ENCODE measurements around the gene DNAJB9. TPM values are rescaled to one million over a fixed set of nuclear protein-coding genes. Genes with fewer than 3 reads are reported as not detected.

The DNAJB9 gene
- polyA plus RNA-seq, 2 of the 4 experiments (the other 2 are of a cell fraction), result 14.8 to 16.2 TPM

- Histone ChIP-seq H3K4me2 (no peak overlapping the region), H3K4me1 (0 out of 3 replicates have a peak, but pooled peaks cover 5% of the 10 kb centered on the region), H3K27ac (no peak overlapping the region), H3K9me3 (peaks cover 8% of the 10 kb centered on the region; the same call in 1 of the 3 replicates), H3K4me3 (no peak overlapping the region)
- no peak for TF ChIP-seq MAX (IDR thresholded peaks at IDR 0.05)
- no peak for TF ChIP-seq HOXA7 (CRISPR knock-in tag; IDR thresholded peaks at IDR 0.05)
- no peak for TF ChIP-seq PBX3 (IDR thresholded peaks at IDR 0.05)
- no peak for TF ChIP-seq POLR2A (IDR thresholded peaks at IDR 0.05; ENCODE audit: low read length)
- no peak for TF ChIP-seq KDM1A (IDR thresholded peaks at IDR 0.05; ENCODE audit: low read depth)
- no peak for TF ChIP-seq HEYL (CRISPR knock-in tag; IDR thresholded peaks at IDR 0.05)
- no peak for TF ChIP-seq ZNF302 (CRISPR knock-in tag; IDR thresholded peaks at IDR 0.05)
- no peak for TF ChIP-seq NR3C1 (IDR thresholded peaks at IDR 0.05)
- TF ChIP-seq CHD2 (IDR thresholded peaks at IDR 0.05; ENCODE audit: low read length, partially characterized antibody), result no peak
- no peak for TF ChIP-seq RCOR1 (IDR thresholded peaks at IDR 0.05; ENCODE audit: low read depth, low read length)
- TF ChIP-seq RAD21 (conservative IDR thresholded peaks at IDR 0.05 in 1 of 2, IDR thresholded peaks at IDR 0.05 in 1 of 2), result no peak
- TF ChIP-seq CBX8 (IDR thresholded peaks at IDR 0.05), result no peak
- no peak for TF ChIP-seq MAZ (IDR thresholded peaks at IDR 0.05; ENCODE audit: borderline replicate concordance, low read depth, low read length)
- TF ChIP-seq MAFK (IDR thresholded peaks at IDR 0.05; ENCODE audit: partially characterized antibody), result no peak
- TF ChIP-seq BHLHE40 (IDR thresholded peaks at IDR 0.05; ENCODE audit: low read depth, low read length), result no peak
- FAIRE-seq (no peak), ATAC-seq (no peak), DNase-seq (ENCODE audit: low read depth in 1 of 2, low spot score in 1 of 2) (no peak)
- CTCF ChIA-PET, result interaction anchor here (0.6 kb wide), 1 partner anchor 12 kb away, joined by 3 read pairs; no protein-coding TSS in a partner anchor
- 76% methylated on average over 6 of the region's 6 CpGs for WGBS (ENCODE audit: missing lambda C conversion rate)
- POLR2A ChIA-PET, result no interaction called here
Observed at GRCh38 chr7:108580298-108580697, 10.6 kb downstream of the DNAJB9 start.

GRCh38 chr7:108581655-108582491 is 12.2 kb downstream of the DNAJB9 start:
- 0 out of 3 replicates have a peak, but pooled peaks cover 5% of the 10 kb centered on the region for H3K4me1 ChIP-seq
- DNase-seq (ENCODE audit: low read depth in 1 of 2, low spot score in 1 of 2), result no peak
- TF ChIP-seq EHMT2 (IDR thresholded peaks at IDR 0.05; ENCODE audit: low read depth) (no peak), ESRRA (IDR thresholded peaks at IDR 0.05; ENCODE audit: borderline replicate concordance, low read length) (no peak), HMGXB4 (CRISPR knock-in tag; IDR thresholded peaks at IDR 0.05; ENCODE audit: borderline replicate concordance) (no peak), JUN (IDR thresholded peaks at IDR 0.05) (no peak), MAX (IDR thresholded peaks at IDR 0.05) (no peak), CHD4 (IDR thresholded peaks at IDR 0.05; ENCODE audit: borderline replicate concordance) (no peak), FOSL2 (IDR thresholded peaks at IDR 0.05) (no peak), FOSL2 (CRISPR knock-in tag; IDR thresholded peaks at IDR 0.05) (no peak), PHF8 (IDR thresholded peaks at IDR 0.05; ENCODE audit: borderline replicate concordance, low read depth) (no peak), BHLHE40 (IDR thresholded peaks at IDR 0.05; ENCODE audit: low read depth, low read length) (no peak), BCL3 (IDR thresholded peaks at IDR 0.05) (no peak), HDAC2 (IDR thresholded peaks at IDR 0.05) (no peak), ZSCAN20 (CRISPR knock-in tag; IDR thresholded peaks at IDR 0.05) (no peak), POLR2A (IDR thresholded peaks at IDR 0.05; ENCODE audit: low read length) (no peak), SREBF2 (IDR thresholded peaks at IDR 0.05) (no peak)
- H3K9me3 ChIP-seq, result peaks cover 8% of the 10 kb centered on the region; the same call in 1 of the 3 replicates
- 58% methylated on average over 4 of the region's 4 CpGs for WGBS (ENCODE audit: missing lambda C conversion rate)
- peak in 1 of 2 experiments; percentile 57; a peak in 4 of 6 replicates for ATAC-seq
- no peak for FAIRE-seq
- CTCF ChIA-PET, result interaction anchor here (1.0 kb wide), 1 partner anchor 12 kb away, joined by 3 read pairs; the partner anchor contains the start of genes DNAJB9 and THAP5
- H3K27ac ChIP-seq, result no peak overlapping the region
- no peak overlapping the region for H3K4me2 ChIP-seq
- no peak overlapping the region for H3K4me3 ChIP-seq
- POLR2A ChIA-PET, result no interaction called here
